ENCODE measurements around the gene KATNAL1. TPM values are rescaled to one million over a fixed set of nuclear protein-coding genes. Genes with fewer than 3 reads are reported as not detected.
A peak's percentile ranks its signal among the peaks of the same experiment; 100 is the strongest.

The KATNAL1 gene
- total and polyA plus RNA-seq, 2 of the 4 experiments (the other 2 are of a cell fraction), result 6.9 to 16.8 TPM

- H3K4me1 ChIP-seq (ENCODE audit: control insufficient read depth, insufficient read depth, low read length), result no peaks in the 10 kb centered on the region
- 100% methylated on average over 1 of the region's 5 CpGs; no CpG with 5 or more reads in 1 of the 2 experiments for WGBS, 2 experiments (ENCODE audit: extremely low coverage in 2 of 2, insufficient read length in 1 of 2)
Measured at GRCh38 chr13:30191491-30192100, 115.8 kb downstream of the KATNAL1 start.

More at GRCh38 chr13:30191491-30192100, 115.8 kb downstream of the KATNAL1 start:
- Histone ChIP-seq H3K9ac (ENCODE audit: low read depth, low read length) (no peak overlapping the region), H2BK15ac (ENCODE audit: low read depth, low read length) (no peak overlapping the region), H3K23ac (ENCODE audit: low read depth, low read length) (no peak overlapping the region), H3K27me3 (ENCODE audit: control insufficient read depth, insufficient read depth, low read length) (no peaks in the 10 kb centered on the region), H3K4ac (ENCODE audit: low read depth, low read length) (no peak overlapping the region), H3K14ac (replicated peaks; ENCODE audit: low read depth, low read length) (no peak overlapping the region), H3K9me1 (ENCODE audit: insufficient read depth, low read length) (peaks cover 4% of the 10 kb centered on the region; the same call in 1 of the 2 replicates), H4K20me1 (ENCODE audit: insufficient read depth, low read length) (no peaks in the 10 kb centered on the region), H3K79me1 (ENCODE audit: low read depth in 1 of 2, low read length in 2 of 2) (no peaks in the 10 kb centered on the region), H3K4me3 (ENCODE audit: insufficient read depth, low read depth, low read length) (no peak overlapping the region), H2BK120ac (ENCODE audit: low read depth, low read length) (no peak overlapping the region), H2BK5ac (ENCODE audit: low read depth, low read length, poor library complexity, severe bottlenecking) (no peak overlapping the region), H3K9me3 (ENCODE audit: control insufficient read depth, insufficient read depth, low read length) (no peaks in the 10 kb centered on the region), H4K91ac (ENCODE audit: insufficient read depth, low read depth, low read length) (no peak overlapping the region), H3K36me3 (ENCODE audit: control insufficient read depth, insufficient read depth, low read length) (no peaks in the 10 kb centered on the region), H2BK20ac (ENCODE audit: low read depth, low read length) (no peak overlapping the region), H2AK9ac (replicated peaks; ENCODE audit: low read depth, low read length, poor library complexity) (no peak overlapping the region), H4K5ac (ENCODE audit: low read depth, low read length) (no peak overlapping the region), H3K18ac (ENCODE audit: low read depth, low read length) (no peak overlapping the region), H2AFZ (replicated peaks; ENCODE audit: low read length, poor library complexity) (no peak overlapping the region), H3K4me2 (ENCODE audit: low read depth, low read length) (no peak overlapping the region), H3K56ac (ENCODE audit: extremely low read depth, insufficient read depth, low read length) (no peak overlapping the region), H2AK5ac (ENCODE audit: low read depth, low read length) (no peak overlapping the region), H4K8ac (ENCODE audit: low read depth in 2 of 2, low read length in 2 of 2) (no peak overlapping the region), H3K27ac (ENCODE audit: insufficient read depth, low read length) (no peak overlapping the region)
- ATAC-seq (ENCODE audit: low read depth), result 0 out of 2 replicates have a peak, but pooled peaks have one; percentile 31
- no TSS peak for BruUV-seq (replicated peaks)
- dilution Hi-C loops (cut with HindIII; ENCODE audit: low sequenced_read_pairs, unreplicated experiment), result no loop called here
- ChIA-PET POLR2A (ENCODE audit: unreplicated experiment) (no interaction called here), CTCF (no interaction called here)
- TF ChIP-seq NFE2L2 (IDR thresholded peaks at IDR 0.05; ENCODE audit: low read depth, low read length), result no peak
- no peak for TF ChIP-seq RFX5 (IDR thresholded peaks at IDR 0.05; ENCODE audit: low read depth, low read length)
- TF ChIP-seq CHD1 (IDR thresholded peaks at IDR 0.05; ENCODE audit: low read depth, low read length), result no peak
- TF ChIP-seq MAZ (IDR thresholded peaks at IDR 0.05; ENCODE audit: borderline replicate concordance, low read depth, low read length), result no peak
- no peak for TF ChIP-seq CEBPB (IDR thresholded peaks at IDR 0.05; ENCODE audit: low read depth, low read length)
- no peak for TF ChIP-seq BHLHE40 (IDR thresholded peaks at IDR 0.05; ENCODE audit: low read depth, low read length)
- TF ChIP-seq FOS (IDR thresholded peaks at IDR 0.05; ENCODE audit: low read depth, low read length), result no peak
- no peak for TF ChIP-seq RCOR1 (IDR thresholded peaks at IDR 0.05; ENCODE audit: insufficient replicate concordance, low read length)
- TF ChIP-seq SMC3 (IDR thresholded peaks at IDR 0.05; ENCODE audit: low read depth, low read length), result no peak
- no peak for TF ChIP-seq USF2 (IDR thresholded peaks at IDR 0.05; ENCODE audit: low read depth, low read length)
- TF ChIP-seq ELK1 (IDR thresholded peaks at IDR 0.05; ENCODE audit: borderline replicate concordance, low read depth, low read length), result no peak
- TF ChIP-seq MAFK (IDR thresholded peaks at IDR 0.05; ENCODE audit: low read depth, low read length), result no peak
- TF ChIP-seq CTCF (conservative IDR thresholded peaks at IDR 0.05; ENCODE audit: low read depth, low read length), result no peak
- no peak for TF ChIP-seq MXI1 (IDR thresholded peaks at IDR 0.05; ENCODE audit: borderline replicate concordance, low read depth, low read length)
- no peak for TF ChIP-seq RAD21 (IDR thresholded peaks at IDR 0.05; ENCODE audit: low read length)
- TF ChIP-seq POLR2A (IDR thresholded peaks at IDR 0.05; ENCODE audit: low read depth, low read length), result no peak
- intact Hi-C loops (cut with micrococcal nuclease), result no loop called here
- in situ Hi-C loops (cut with MboI; ENCODE audit: low sequenced_read_pairs), result no loop called here
- DNase-seq, result peak; percentile 54

Measured in IMR-90 (cell line).